HG02840 (cell line): ENCODE results near the gene LIN7B.
"Not testable (repeated sequence)": the region's sequence is repeated elsewhere in the genome, so short reads cannot be mapped to it uniquely, and the experiment has no call there.

ENCODE experiments used
- ATAC-seq: cut with Tn5 transposase; IDR thresholded peaks from one replicate; pipeline ENCODE4 v1.9.1; 2021; ENCODE audit warnings: mild to moderate bottlenecking, moderate library complexity, moderate number of reproducible peaks; ENCODE audit not compliant: unreplicated experiment, low FRiP score

LIN7B gene

DNA sequence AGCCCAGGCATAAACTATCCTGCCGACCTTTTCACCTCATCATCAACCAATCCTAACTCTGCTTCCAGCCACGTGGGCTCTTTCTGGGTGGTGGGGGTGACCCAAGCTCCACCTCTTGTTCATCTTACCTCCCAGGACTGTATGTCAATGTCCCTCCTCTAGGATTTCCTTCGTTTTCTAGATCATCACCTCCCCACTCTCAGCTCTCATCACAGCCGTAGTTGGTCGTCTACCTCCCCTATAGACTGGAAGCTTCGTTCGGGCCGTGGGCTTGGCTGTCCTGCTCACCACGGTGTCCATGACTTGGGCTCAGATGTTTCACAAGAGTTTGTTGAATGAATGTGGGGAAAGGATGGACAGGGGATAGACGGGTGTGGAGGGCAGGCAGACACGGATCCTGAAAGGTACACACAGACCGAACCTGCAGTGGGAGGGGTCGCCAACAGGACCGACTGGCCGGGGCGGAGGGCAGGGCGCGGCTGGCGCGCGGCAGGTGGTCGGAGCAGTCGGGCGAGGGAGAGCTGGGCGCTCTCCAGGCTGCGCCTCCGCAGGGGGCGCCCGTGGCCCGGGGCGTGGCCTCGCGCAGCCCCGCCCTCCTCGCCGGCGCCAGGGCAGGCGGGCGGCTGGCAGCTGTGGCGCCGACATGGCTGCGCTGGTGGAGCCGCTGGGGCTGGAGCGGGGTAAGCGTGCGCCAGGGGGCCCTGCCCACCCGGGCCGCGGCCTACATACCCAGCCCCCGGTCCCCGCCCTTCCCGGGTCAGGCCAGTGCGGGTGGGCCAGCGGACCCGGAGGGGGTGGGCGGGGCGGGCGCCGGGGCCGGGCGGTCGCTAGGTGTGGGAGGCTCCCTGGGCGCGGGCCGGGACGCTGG, at the start of gene LIN7B:
LIN7B (plus strand) TSS at position 609 of the 868 bp plus-strand sequence; CDS start at position 644, 35 bp downstream.
- ATAC-seq, result no peak

DNA sequence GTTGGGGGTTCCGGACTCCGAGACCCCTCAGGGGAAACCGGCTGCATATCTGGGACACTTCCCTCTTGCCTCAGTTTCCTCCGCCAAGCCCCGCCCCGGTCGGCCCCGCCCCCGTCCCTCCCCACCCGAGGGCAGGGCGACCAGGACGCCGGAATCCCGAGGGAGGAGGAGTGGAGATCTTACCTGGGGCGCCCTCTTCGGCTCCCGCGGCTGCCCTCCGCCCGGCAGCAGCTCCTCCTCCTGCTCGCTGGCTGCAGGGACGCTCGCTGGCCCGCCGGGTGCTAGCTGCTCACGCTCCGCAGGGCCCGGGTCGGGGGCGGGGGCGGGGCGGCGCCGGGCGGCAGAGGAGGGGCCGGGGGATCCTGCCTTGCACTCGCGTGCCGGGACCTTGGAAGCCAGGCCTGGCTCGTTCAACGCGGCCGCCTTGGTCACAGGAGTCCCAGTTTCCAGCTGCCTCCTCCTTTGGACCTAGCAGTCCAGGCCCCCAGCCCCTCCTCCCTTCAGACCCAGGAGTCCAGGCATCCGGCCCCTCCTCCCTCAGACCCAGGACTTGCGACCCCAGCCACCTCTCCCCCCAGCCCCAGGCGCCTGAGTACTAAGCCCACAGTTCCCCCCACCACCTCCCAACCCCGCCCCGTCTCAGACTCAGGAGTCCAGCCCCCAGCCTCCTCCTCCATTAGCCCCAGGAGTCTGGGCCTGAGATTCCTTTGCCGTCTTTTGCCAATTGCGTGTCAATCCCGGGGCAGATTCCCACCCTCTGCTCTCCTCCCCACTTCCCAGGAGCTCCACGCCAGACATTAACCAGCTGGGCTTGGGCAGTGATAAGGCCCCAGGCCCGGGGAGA, 49.2 kb upstream of the LIN7B start, which contains the start of gene NTF4:
NTF4 (minus strand) TSS at position 51 of the 844 bp plus-strand sequence. CDS start 2,821 bp downstream, outside the sequence.
- ATAC-seq, result no peak

GRCh38 chr19:49065905-49066512, 48.2 kb upstream of the LIN7B start:
- ATAC-seq, result no peak

- ATAC-seq, result no peak
Measured at GRCh38 chr19:49067554-49067953, 46.6 kb upstream of the LIN7B start.

DNA sequence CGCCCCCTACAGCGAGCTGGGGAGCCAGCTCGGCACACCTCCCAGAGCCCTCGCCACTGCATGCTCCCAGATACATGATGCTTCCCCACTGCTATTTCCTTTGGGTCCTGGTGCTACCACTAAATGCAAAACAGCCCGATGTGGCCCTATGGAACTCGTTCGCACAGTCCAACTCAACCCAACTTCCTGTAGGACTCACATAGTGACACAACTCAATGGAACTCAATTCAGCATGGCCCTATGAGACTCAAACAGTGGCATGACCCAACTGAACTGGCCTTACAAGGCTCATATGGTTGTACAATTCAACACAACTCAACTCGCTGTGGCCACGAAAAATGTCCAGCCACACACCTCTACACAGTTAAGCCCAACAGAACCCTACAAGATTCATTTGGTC, 45.1 kb upstream of the LIN7B start:
- ATAC-seq, result no peak

- no peak for ATAC-seq
Measured at GRCh38 chr19:49070416-49070815, 43.8 kb upstream of the LIN7B start.

- no peak for ATAC-seq
Measured at GRCh38 chr19:49071860-49072547, 42.2 kb upstream of the LIN7B start.

DNA sequence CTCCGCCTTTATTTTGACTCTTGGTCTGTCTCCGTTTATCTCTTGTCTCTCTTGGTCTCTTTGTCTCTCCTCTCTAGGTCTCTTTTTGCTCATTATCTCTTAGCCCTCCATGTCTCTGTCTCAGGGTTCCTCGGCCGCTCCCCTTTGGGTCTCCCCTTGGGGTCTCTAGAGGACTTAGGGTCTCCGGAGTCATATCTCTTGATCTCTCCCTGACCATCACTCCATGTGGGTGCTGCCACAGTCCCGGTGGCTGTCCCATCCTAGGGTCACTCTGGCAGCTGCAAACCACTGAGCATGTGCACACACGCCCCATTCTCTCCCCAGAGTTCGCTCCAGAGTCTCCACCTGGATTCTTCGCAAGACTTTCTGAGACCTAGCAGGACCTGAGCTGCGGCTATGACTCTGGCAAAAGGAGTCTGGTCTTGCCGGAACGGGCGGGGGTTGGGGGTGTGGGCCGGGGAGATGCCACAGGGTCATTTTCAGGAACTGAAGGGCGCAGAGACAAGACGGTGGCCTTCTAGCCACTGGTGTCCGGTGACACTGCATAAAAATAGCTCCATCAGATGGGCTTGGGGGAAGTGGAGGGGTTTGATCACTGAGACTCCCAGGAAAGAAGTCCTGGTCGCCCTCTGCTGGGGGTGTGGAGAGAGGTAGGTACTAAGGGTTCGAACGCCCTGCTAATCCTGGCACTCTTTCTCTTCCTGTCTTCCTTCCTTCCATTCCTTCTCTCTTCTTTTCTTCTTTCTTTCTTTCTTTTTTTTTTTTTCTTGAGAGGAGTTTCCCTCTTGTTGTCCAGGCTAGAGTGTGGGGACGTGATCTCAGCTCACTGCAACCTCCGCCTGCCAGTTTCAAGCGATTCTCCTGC, 40.4 kb upstream of the LIN7B start:
- no peak for ATAC-seq

GRCh38 chr19:49074869-49075268, 39.3 kb upstream of the LIN7B start:
- not testable (repeated sequence) for ATAC-seq

DNA sequence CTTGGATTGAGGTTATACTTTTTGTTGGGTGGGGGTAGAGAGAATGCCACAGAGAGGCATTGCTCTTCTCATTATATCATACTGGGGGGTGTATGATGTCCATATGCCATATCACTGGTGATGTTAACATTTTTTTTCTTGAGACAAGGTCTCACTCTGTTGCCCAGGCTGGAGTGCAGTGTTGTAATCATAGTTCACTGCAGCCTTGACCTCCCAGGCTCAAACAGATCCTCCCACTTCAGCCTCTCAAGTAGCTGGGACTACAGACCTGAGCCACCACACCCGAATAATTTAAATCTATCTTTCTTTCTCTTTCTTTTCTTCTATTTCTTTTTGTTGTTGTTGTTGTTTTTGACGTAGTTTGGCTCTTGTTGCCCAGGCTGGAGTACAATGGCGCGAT, 33.8 kb upstream of the LIN7B start:
- no peak for ATAC-seq

DNA sequence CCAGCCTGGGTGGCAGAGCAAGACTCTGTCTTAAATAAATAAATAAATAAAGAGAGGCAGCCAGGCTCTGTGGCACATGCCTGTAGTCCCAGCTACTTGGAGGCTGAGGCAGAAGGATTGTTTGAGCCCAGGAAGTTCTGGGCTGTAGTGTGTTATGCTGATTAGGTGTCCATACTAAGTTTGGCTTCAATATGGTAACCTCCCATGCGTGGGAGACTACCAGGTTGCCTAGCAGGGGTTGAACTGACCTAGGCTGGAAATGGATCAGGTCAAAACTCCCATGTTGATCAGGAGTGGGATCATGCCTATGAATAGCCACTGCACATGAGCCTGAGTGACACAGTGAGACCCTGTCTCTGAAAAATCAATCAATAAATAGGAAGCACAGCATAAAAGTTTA, 32.9 kb upstream of the LIN7B start:
- no peak for ATAC-seq

- ATAC-seq, result no peak
Measured at GRCh38 chr19:49084206-49085019, 29.8 kb upstream of the LIN7B start.

DNA sequence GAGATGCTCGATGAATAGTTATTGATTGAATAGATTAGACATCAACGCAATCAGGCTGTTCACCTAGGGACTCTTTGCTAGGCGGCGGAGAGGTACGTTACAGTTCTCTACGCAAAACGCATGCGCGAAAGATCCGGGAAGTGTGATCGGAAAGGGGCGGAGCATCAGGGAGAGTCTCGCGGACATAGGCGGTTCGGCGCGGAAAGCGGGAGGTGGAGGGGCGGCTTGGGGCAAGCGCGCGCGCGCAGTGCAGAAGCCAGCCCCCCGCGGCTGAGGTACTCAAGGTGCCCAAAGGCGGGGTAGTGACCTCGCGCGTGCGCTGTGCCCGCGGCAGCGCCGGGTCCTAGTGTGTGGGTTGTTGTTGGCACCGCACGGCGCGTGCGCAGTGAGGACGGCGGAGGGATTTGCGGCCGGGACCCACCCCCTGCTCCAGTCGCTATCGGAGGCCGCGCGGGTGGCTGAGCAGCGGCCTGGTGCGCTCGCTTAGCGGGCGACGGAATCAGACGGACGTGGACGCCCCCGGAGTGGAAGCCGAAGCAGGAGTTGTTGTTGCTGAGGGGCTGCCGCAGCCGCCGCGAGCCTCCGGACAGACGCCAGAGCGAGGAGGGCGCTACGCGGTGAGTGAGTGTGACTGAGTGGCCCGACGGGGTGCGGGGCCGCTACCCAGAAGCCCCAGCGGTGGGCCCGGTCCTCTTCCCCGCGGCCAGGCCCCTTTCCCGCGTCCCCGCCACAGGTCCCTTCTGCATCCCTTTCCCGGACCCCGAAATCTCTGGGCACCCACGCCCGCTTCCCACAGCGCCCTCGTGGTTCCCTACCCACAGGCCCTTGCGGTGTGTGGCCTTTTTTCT, 28.9 kb upstream of the LIN7B start, which contains the start of gene SNRNP70:
SNRNP70 (plus strand) TSS at position 432 of the 848 bp plus-strand sequence. CDS start 964 bp downstream, outside the sequence.
- peak; percentile 90 for ATAC-seq

DNA sequence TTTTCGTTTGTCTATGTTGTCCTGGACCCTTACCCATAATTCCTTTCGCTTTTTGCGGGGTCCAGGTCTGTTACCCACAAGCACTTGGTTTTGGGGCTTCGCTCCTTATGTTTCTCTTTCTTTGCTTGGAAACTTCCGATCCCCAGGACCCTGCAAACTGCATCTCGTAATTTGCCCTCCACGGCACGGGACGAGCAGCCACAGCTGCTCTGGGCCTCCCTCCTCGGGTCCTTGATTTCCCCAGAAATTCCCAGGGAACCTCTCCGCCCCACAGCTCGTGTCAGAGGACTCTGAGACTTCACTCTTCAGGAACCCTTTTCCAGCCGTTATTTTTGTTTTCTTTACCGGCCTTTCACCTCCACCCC, 28.3 kb upstream of the LIN7B start:
- ATAC-seq, result no peak

DNA sequence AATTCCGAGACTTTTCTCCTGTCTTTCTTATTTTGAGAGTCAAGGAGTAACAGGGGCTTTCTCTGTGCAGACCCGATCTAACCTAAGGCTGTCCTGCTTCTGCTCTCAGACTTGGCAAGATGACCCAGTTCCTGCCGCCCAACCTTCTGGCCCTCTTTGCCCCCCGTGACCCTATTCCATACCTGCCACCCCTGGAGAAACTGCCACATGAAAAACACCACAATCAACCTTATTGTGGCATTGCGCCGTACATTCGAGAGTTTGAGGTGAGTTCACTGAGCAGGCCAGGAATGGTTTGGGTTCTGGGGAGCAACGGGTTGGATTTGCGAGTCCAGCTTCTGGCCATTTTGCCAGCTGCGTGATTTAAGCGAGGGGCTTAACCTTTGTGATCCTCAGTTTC, 27.9 kb upstream of the LIN7B start:
- no peak for ATAC-seq

- ATAC-seq, result no peak
Measured at GRCh38 chr19:49091391-49092038, 22.7 kb upstream of the LIN7B start.

DNA sequence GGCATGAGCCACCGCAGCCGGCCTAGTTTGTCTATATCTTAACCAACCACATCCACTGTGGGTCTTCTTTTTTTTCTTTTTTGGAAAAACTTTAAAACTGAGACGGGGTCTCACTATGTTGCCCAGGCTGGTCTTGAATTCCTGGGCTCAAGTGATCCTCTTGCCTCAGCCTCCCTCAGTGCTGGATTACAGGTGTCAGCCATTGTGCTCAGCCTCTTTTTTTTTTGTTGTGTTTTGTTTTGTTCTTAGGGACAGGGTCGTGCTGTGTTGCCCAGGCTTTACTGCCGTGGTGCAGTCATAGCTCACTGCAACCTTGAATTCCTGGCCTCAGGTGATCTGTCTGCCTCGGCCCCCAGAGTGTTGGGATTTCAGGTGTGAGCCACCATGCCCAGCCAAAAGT, 21.5 kb upstream of the LIN7B start:
- ATAC-seq, result no peak
